ENCODE data around the gene B3GAT1.

DNA sequence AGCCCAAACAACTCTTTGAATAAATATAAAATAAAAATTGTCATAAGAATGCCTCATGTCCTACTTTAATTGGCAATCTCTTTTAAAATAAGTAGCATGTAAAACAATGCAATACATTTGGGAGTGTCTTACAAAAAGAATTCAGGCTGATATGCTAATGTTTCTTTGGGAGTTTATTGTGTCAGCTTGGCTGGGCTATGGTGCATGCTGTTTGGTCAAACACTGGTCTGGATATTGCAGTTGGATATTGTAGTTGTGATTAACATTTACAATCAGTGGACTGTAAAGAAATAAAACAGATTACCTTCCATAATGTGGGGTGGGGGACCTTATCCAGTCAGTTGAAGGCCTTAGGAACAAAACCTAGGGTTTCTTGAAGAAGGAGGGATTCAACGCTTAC lies 37.0 kb upstream of the B3GAT1 start:
- TF ChIP-seq, protein P1, sequence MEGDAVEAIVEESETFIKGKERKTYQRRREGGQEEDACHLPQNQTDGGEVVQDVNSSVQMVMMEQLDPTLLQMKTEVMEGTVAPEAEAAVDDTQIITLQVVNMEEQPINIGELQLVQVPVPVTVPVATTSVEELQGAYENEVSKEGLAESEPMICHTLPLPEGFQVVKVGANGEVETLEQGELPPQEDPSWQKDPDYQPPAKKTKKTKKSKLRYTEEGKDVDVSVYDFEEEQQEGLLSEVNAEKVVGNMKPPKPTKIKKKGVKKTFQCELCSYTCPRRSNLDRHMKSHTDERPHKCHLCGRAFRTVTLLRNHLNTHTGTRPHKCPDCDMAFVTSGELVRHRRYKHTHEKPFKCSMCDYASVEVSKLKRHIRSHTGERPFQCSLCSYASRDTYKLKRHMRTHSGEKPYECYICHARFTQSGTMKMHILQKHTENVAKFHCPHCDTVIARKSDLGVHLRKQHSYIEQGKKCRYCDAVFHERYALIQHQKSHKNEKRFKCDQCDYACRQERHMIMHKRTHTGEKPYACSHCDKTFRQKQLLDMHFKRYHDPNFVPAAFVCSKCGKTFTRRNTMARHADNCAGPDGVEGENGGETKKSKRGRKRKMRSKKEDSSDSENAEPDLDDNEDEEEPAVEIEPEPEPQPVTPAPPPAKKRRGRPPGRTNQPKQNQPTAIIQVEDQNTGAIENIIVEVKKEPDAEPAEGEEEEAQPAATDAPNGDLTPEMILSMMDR (IDR thresholded peaks at IDR 0.05), result no peak
- TF ChIP-seq POLR2A (IDR thresholded peaks at IDR 0.05; ENCODE audit: low read depth) (no peak), EP300 (IDR thresholded peaks at IDR 0.05) (no peak), POLR2AphosphoS5 (IDR thresholded peaks at IDR 0.05) (no peak)
